ELR (cell line): ENCODE measurements around the gene DMBT1.
A peak's percentile ranks its signal among the peaks of the same experiment; 100 is the strongest.

ENCODE experiments used
- DNase-seq: peaks from one replicate; pipeline ENCODE4 v3.0.0-alpha.2; 2015; ENCODE audit warnings: low read depth

DMBT1 gene

DNA sequence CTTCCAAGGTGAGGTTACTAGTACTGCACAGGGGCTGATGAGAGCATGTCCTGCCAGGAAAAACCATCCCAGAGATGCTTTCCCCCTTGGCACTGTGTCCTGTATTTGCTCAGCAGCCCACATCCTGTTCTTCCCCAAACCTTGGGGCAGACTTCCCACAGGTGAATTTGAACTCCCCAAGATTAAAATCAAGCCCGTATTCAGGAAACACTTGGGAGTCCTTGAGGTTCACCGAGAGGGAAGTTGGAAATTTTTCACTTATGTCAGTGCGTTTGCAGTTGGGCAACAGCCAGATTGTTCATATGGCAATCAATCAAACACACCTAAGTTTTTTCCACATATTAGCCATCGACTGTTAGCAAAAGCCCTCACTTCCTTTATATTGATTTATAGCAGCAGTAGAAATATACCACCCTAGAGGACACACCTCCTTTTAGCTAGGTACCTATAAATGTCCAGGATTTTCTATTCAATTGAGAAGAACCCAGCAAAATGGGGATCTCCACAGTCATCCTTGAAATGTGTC, at the start of gene DMBT1:
TSS of gene DMBT1 (plus strand) at position 476 of the 526 bp plus-strand sequence. CDS start at position 493, 17 bp downstream.
- no peak for DNase-seq

DNA sequence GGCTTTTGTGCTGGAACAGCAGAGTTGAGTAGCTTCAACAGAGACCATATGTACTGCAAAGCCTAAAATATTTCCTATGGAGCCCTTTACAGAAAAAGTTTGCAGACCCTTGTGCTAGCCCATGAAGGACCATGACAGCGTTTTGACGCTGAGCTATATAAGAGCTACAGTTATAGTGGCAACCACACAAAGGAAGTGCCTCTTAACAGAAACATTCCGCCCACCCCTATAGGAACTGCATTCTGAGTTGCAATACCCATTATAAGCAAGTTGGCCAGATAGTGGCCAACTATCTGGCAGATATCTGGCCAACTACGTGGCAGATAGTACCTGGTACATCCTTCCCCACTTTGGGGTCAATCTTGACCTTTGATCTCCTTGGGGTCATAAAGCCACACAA, 47.5 kb upstream of the DMBT1 start:
- DNase-seq, result no peak

DNA sequence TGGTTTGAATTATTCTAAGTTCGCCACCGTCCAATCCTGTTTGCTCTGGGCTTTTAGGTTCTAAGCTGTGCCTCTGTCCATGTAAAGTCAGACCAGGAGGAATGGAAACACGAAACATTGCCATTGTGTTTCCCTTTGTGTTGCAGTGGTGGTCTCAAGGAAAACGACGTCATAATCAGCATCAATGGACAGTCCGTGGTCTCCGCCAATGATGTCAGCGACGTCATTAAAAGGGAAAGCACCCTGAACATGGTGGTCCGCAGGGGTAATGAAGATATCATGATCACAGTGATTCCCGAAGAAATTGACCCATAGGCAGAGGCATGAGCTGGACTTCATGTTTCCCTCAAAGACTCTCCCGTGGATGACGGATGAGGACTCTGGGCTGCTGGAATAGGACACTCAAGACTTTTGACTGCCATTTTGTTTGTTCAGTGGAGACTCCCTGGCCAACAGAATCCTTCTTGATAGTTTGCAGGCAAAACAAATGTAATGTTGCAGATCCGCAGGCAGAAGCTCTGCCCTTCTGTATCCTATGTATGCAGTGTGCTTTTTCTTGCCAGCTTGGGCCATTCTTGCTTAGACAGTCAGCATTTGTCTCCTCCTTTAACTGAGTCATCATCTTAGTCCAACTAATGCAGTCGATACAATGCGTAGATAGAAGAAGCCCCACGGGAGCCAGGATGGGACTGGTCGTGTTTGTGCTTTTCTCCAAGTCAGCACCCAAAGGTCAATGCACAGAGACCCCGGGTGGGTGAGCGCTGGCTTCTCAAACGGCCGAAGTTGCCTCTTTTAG, 46.3 kb upstream of the DMBT1 start:
- peak; percentile 47 for DNase-seq

DNA sequence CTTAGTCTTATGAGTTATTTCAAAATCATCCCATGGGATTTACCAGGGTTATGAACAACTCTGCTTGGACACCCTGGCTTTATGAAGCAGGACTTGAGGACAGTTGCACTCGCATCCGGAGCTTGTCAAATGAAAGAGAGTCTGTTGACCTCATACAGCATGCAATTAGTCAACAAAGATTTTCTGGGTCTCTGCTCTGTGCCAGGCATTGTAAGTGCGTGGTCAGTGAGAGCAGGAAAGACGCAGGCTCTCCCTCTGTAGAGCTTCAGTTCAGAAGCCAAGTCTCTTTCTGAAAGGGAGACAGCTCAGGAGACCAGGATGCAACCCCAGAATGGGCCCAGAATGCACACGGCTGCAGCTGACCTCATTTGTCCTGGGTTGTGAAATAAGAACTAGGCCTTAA, 45.5 kb upstream of the DMBT1 start:
- no peak for DNase-seq

DNA sequence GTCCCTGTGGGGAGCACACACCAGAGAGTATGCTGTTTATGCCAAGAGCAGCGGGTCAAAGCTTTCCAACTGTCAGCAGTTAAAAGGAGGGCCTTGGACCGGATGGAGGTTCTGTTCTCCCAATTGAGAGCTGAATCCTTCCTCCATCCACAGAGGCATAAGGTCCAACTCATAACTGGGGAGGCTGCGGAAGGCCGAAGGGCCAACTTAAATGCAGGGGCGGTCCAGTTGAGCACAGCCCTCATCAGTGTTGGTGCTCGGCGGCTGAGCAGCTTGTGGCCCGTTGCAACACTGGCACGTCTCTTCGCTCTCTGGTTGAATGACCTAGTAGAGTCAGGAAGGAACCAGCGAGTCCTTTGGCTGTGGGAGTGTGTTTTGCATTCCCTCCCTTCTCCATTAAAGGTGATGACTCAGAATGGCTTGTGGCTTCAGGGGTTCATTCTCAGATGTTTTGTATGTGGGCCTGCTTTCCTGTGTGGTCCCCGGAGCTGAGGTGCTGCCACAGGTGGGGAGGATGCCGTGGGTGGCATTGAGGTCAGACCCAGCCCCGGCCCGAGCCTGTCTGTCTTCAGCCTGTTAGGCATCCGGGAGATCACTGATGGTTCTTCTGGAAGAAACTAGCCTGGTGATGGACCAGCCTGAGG, 44.8 kb upstream of the DMBT1 start:
- DNase-seq, result peak; percentile 57

DNA sequence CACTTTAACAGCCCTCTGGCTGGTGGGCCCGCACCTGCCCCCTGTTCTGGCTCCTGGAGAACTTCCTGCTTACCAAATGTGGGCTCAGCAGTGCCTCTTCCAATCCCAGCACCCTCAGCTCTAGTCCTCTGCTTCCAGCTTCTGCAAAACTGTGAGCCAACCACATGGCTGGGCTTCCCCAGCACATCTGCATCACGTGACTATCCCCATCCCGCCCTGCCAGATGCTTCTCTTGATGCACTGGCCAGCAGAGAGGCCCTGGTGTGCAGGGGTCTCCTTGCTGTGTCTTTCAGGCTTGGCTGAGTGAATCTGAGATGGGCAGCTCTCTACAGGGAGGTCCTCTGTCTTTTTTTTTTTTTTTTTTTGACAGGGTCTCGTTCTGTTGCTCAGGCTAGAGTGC, 43.8 kb upstream of the DMBT1 start:
- no peak for DNase-seq

DNA sequence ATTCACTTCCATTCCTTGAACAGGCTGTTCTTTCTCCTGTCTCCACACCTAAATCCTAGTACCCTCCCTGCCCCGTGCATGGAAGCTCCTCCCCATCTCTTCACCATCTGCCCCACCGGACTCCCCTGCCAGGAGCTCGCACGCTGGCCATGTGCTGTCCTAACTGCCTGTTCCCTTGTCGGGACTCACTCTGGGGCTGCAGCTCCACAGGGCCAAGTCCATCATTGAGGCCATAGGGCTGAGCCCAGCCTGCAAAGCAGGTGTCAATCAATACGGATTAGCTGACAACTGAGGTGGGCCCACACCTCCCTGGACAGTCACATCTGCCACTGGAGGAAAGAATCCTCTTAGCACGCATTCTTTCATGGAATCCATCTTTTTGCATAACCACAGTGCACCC, 41.4 kb upstream of the DMBT1 start:
- no peak for DNase-seq

DNA sequence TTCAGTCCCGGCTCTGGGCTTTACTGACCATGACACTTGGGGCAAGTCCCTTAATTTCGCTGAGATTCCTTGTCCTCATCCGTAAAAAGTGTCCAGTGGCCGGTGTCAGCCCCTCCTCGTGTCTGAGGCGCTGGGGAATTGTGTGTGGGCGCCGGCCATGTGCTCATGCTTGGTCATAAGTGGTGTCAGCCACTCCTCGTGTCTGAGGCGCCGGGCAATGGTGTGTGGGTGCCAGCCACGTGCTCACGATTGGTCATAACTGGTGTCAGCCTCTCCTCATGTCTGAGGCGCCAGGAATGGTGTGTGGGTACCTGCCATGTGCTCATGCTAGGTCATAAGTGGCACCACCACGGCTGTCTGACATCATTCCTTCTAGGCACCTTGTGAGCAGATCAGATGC, 40.7 kb upstream of the DMBT1 start:
- peak; percentile 6 for DNase-seq

DNA sequence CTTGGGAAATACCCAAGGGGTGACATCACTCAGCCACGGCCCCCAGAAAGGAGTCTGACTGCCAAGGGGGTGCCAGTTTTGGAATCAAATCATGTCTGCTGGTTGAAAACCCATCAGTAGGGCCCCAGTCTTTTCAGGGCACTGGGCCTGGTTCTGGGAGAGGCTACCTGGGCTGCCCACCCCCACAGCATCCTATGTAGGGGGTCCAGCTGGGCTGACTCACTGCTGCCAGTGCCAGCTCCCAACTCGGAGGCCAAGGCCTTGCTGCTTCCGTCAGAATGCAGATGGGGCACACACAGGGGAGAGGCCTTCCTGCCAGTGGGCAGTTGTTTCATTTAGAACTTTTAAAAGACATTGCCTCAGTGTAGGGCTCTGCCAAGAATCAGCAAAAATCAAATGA, 39.5 kb upstream of the DMBT1 start:
- no peak for DNase-seq

DNA sequence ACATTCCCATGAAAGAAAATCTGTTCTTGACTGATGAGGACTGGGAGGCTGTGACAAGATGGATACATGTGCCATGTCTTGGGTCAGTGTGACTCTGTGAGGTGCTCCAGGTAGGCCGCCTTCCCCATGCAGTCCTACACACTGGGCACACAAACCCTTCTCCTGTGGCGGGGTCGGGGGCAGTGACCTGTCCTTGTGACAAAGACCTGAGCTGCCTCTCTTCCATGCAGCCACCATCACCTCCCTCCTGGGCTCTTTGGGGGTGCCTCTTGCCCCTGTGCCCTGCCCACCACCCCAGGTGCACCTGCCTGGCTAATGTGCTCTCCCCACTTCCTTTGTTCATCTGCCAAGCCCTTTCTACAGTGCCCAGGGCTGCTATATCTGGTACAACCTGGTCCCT, 35.7 kb upstream of the DMBT1 start:
- DNase-seq, result no peak

DNA sequence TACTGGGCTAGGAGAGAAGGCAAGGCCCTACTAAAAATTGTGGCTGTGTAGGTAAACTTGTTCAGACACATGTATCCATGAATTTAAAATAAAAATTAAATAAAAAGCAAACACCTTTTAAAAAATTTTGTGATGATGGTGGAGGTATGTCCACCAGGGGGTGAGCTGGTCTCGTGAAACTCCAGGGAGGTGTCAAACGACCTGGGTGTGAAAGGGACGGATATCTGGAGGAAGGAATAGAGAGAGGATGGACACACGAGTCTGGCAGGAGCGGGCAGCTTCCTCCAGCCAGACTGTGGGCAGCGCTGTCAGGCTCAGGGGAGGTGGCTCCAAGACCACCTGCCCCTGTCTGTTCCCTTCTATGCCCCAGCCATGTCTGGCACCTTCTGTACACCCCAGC, 34.8 kb upstream of the DMBT1 start:
- DNase-seq, result peak; percentile 38

DNA sequence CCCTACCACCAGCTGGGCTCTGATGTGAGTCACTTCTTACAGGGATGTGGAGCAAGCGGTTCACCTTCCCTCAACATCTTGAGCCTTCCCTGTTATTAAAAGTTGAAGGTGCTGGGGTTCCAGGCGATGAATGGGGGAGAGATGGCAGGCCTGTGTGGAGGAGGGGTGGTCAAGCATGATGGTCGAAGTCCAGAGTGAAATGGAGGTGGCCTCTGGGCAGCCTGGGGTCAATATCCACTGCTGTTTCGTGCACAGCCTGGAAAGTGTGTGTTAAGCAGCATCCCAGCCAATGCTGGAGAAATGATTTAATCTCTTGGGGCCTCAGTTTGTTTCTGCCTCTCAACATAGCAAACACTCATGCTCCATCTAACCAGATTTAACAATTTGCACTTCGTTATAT, 33.7 kb upstream of the DMBT1 start:
- no peak for DNase-seq

DNA sequence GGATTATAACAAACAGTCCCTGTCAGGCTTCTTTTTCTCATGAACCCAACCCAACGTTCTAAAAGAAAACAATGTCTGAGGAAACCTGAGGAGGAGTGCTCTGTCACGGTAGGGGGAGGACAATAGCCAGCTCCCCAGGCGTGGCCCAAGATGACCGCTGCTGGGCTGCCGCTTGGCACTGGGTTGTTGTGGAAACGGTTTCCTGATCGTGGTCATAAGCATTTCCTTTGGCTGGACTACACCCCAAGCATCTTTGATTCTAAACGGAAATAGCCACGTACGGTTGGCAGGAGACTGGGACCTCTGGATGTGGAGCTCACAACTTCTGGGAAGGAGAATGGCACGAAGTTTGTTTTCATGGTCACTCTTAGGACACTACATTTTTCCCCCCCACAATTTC, 30.4 kb upstream of the DMBT1 start:
- no peak for DNase-seq

DNA sequence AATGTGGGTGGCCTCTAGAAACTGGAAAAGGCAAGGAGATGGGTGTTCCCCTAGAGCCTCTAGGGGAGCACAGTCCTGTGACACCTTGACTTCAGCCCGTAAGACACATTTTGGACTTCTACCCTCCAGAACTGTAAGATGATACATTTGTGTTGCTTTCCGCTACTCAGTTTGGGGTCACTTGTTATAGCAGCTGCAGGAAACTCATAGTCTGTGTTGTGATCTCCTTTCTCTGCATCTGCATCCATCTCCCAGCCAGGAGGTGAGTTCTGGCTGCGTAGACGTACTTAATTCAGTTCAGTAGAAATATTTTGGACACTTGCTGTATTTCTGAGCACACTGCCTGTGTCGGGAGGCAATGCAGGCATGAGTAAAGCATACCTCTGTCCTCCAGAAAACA, 29.3 kb upstream of the DMBT1 start:
- no peak for DNase-seq

DNA sequence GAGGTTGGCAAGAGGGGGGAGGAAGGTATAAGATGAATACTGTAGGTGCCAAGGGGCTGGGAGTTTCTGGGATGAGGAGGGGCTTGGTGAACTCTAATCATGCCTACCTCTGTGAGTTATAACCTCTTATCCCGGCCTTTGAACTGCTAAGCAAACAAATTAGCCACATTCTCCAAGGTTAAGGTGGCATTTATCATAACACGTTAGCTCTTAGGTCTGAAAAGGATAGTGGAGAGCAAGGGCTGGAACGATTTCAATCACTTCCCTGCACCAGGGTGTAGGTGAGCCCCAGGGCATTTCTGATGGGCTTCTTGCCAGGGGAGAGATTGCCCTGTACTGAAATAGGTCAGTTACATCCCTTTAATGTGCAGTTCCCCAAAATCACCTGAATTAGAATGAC, 28.6 kb upstream of the DMBT1 start:
- no peak for DNase-seq

DNA sequence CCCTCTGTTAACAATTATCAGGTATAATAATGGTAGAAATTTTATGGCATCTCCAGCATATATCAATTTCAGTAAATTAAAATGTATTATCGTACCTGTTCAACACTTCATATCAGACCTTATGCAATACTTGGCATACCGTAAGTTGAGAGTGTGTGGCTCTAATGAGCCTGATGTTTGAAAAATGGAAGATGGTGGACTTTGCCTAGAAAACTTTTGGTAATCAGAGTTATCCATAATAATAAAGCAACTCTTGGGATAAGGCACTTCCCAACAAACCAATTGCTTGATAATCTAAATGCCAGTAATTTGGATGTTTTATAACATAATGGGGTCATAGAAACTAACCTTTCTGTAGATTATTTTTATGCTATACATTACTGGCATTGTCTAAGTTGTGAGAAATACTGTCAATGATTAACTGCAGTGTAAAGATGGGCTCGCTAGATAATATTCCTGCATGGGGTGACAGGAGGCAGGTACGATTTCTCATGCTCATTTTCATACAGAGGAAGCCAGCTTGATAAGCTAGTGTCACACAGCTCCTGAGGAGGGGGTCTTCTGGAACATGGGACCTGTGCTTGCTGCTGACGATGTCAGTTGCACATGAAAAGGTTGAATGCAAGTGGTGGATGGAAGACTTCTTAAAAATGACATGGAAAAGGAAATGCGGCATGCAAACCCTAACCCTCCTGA, 27.8 kb upstream of the DMBT1 start:
- no peak for DNase-seq

DNA sequence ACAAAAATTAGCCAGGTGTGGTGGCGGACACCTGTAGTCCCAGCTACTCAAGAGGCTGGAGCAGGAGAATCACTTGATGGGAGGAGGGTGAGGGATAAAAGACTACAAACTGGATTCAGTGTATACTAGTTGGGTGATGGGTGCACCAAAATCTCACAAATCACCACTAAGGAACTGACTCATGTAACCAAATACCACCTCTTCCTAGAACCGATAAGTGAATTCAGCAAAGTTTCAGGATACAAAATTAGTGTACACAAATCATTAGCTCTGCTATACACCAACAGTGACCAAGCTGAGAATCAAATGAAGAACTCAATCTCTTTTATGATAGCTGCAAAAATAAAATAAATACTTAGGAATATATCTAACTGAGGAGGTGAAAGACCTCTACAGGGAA, 23.0 kb upstream of the DMBT1 start:
- no peak for DNase-seq

DNA sequence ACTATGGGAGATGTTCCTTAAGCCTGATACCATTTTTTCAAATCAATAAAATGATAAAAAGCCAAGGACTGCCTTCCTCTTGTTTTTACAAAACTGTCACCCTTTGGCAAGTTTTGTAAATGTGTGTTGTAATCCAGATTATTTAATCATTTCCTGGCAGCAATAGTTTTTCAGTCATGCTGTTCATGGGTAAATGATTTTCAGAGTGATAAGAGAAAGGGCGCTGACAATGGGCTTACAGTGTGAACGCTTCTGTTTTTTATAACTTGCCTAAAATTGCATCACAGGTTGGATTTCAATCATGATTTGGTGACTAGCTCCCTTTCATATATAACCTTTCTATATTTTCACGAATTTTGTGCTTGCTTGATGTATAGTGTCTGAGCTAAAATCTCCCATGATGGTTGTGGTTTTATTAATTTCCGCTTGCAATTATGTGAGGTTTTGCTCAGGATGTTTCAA, 19.0 kb upstream of the DMBT1 start:
- DNase-seq, result no peak

DNA sequence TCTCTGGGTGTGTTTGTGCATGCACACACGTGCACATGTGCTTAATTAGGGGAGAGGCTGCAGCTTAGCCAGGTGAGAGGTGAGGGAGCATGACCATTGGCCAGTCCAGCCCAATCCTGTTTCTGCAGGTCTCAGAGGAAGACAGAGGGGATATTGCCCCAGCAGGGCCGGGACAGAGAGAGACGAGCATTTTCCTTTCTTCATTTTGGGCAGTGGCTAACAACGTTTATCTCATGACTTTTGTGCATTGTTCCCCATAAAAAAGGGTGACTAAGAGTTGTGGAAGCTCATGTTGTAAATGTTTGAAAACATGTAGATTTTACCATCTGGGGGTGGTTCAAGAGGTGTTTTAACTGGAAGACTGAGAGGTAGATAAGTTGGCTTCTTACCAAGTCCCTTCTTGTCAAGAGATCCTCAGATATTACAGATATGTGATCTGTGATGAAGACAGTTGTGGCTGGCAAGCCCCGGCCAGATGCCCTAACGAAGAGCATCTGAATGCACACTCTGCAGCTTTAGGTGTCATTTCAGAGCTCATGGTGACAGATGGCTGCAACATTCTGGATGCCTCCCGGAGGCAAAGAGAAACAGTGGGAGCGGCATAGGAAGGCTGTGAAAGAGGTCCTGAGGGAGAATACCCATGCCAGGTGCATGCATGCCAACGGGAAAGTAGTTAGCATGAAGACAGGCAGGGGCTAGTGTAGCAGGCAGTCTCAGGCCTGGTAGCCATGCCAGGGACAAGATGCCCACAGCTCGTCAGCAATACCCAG, 16.7 kb upstream of the DMBT1 start:
- no peak for DNase-seq

DNA sequence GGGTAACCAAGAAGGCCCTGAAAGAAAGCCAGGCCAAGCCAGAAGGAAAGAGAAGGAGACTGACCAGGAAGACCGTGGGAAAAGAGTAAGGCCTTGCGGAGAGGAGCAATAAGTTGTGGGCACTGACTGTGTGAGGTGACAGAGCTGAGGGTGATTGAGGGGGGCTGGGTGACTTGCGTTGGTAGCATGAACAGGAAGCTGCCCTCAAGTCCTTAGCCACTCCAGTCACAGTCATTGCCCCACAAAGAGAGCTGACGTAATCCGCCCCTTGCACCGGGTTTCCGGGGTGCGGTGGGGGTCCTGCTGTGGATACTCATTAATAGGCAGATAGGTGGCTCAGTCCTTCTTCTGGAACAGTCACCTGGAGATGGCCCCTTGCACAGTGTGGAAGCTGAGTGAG, 16.1 kb upstream of the DMBT1 start:
- DNase-seq, result no peak

DNA sequence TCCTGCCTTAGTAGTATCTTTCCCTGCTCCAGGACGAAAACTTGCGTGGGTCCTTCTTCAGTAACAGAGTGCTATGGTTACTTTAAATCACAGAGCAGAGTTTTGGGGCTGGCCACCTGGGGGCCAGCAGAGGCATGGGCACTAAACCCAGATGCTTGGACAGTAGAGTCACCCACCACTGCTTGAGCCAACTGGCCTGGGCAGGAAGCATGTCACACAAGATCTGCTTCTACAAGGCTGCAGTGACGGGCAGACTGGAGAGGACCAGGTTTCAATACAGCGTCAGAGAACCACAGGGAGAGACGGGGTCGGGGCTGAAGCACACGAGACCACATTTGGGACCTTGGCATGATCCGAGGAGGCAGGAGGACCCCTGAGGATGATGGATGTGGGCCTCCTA, 14.3 kb upstream of the DMBT1 start:
- no peak for DNase-seq

DNA sequence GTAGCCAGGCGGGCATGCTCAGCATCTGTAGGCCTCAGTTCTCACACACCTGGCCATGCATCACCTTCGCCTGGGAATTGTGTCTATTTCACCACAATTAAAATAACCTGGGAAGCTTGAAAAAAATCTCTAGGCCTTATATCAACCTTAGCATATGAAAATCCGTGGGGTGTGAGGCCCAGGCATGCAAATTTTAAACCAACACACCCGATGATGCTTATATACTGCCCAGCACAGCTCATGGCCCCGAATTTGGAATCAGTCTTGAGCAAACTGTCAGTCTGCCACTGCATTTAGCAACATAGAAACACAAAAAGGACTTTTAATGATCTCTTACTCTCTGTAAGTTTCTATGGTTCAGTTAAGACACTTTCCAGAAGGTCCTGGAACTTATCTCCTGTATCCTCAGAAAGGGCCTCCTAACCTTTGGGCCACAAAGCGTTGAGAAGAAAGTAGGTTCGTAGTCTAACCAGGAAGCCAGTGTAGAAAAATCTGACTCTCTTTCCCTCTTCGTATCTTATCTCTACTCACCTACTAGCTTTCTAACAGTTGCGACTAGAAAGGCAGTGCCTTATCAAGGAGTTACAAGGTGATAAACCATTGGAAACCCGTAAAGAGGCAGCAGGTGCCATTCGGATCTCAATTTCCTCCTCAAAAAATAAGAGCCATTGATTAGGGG, 12.0 kb upstream of the DMBT1 start:
- no peak for DNase-seq
